Vagina (tissue), 2 donors: Measurements from ENCODE around the gene MYF5.

Experiments
- POLR2A ChIP-seq, 2 donors: fragments of 450-650 bp; IDR thresholded peaks; one replicate each; pipeline ENCODE4 v1.6.1; 2017; ENCODE audit warnings: antibody characterized with exemption in 2 of 2, mild to moderate bottlenecking in 2 of 2, moderate library complexity in 2 of 2
- POLR2AphosphoS5 ChIP-seq, 2 donors: sonication (generic); formaldehyde crosslinking; IDR thresholded peaks; one replicate each; pipeline ENCODE4 v1.9.0; 2017; ENCODE audit warnings: antibody characterized with exemption in 2 of 2, mild to moderate bottlenecking in 2 of 2, low read depth in 1 of 2; ENCODE audit not compliant: insufficient read depth in 1 of 2
- TF ChIP-seq, protein P1 (sequence below), 3 experiments: fragments of 450-650 bp in 2 of 3; fragments of 200-600 bp in 1 of 3; sonication (generic) in 1 of 3; IDR thresholded peaks; one replicate each; pipeline ENCODE4 v1.5.1; 2017 to 2019; ENCODE audit warnings: antibody characterized with exemption in 3 of 3, mild to moderate bottlenecking in 2 of 3, moderate library complexity in 2 of 3

DNA sequence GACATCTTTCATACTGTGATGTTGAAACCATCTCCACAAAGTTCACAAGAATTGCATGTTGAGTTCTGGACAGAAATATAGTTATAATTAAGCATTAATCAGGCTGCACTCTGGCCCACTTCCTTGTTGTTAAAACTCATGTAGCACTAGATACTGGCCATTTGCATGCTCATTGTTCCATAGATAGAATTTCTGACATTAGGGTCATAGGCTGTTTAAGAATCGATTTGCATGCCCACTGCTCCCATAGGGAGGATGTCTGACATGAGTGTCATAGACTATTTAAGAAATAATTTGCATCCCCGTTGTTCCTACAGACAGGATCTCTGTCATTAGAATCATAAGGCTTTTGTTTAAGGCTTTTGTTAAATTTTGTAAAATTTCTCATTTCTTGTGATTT, 50.2 kb downstream of the MYF5 start:
- no peak for TF ChIP-seq POLR2AphosphoS5 (IDR thresholded peaks at IDR 0.05; ENCODE audit: insufficient read depth in 1 of 2, low read depth in 1 of 2)
- TF ChIP-seq, protein P1, sequence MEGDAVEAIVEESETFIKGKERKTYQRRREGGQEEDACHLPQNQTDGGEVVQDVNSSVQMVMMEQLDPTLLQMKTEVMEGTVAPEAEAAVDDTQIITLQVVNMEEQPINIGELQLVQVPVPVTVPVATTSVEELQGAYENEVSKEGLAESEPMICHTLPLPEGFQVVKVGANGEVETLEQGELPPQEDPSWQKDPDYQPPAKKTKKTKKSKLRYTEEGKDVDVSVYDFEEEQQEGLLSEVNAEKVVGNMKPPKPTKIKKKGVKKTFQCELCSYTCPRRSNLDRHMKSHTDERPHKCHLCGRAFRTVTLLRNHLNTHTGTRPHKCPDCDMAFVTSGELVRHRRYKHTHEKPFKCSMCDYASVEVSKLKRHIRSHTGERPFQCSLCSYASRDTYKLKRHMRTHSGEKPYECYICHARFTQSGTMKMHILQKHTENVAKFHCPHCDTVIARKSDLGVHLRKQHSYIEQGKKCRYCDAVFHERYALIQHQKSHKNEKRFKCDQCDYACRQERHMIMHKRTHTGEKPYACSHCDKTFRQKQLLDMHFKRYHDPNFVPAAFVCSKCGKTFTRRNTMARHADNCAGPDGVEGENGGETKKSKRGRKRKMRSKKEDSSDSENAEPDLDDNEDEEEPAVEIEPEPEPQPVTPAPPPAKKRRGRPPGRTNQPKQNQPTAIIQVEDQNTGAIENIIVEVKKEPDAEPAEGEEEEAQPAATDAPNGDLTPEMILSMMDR (IDR thresholded peaks at IDR 0.05): no peak
- no peak for TF ChIP-seq POLR2A (IDR thresholded peaks at IDR 0.05)
